RKO (cell line): ENCODE data around the gene SEC23B.

Experiments used
- DNase-seq: peaks from one replicate; pipeline ENCODE4 v3.0.0-alpha.2; 2016; ENCODE audit warnings: low spot score

The SEC23B gene

GRCh38 chr20:18587665-18588573, 80.2 kb downstream of the SEC23B start, which contains the start of gene DTD1:
Gene DTD1, plus strand, starts transcription at chr20:18588054. Its CDS starts 19 bp downstream, at chr20:18588073.
- peak; percentile 91 for DNase-seq

DNA sequence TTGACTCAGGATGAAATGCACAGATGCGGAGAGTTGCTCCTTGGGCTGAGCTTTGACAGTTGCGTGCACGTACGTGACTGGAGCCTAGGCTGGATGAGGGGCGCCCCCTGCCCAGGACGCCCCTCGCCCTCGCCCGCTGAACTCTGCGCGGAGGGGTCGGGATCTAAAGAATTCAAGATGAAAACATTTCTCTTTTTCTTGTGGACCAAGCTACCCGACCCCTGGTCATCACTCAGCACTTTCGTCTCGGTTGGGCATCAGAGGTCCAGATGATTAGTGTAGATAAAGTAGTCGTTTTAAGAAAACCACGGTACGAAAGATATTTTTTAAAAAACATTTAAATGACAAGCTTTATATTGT, 80.8 kb downstream of the SEC23B start:
- no peak for DNase-seq

GRCh38 chr20:18589941-18590674, 82.4 kb downstream of the SEC23B start:
- peak; percentile 24 for DNase-seq

- DNase-seq, result no peak
These were observed 88.5 kb downstream of the SEC23B start for GRCh38 chr20:18596270-18596669.

DNA sequence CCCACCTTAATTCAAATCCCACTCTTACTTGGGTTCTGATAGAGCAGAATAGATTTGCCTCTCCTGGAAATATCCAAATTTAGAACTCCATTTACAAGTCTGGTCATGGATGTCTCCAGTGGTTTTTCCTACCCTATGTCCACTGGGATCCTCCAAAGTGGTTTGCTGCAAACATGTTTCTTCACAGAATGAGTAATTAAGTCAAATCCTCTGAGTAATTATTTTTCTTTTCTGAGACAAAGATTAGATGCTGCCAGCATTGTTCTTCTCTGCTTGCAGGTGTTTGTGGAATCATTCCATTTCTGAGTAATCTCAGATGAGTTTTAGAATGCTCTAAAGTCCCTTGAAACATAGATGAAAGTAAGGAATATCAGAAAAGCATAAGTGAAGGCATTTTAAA, 102.0 kb downstream of the SEC23B start:
- DNase-seq, result no peak
